Astrocyte of the spinal cord (primary cell): ENCODE data around the gene C16orf96.

Experiments
- DNase-seq: peaks from one replicate; pipeline ENCODE4 v3.0.0; 2011; ENCODE audit warnings: low read depth, low spot score
- H3K4me3 ChIP-seq: 2 replicates; pipeline ENCODE4 v1.5.1; 2011; ENCODE audit warnings: low read depth, mild to moderate bottlenecking, low read length, moderate library complexity
- in situ Hi-C: cut with HindIII; loops from 2 replicates; pipeline ENCODE4 v1.10.0; 2017; ENCODE audit warnings: low sequenced_read_pairs
- TF ChIP-seq, protein P1 (sequence below): IDR thresholded peaks from 2 replicates; pipeline ENCODE4 v1.5.1; 2012; ENCODE audit warnings: low read depth, mild to moderate bottlenecking, low read length, inconsistent platforms

The C16orf96 gene

DNA sequence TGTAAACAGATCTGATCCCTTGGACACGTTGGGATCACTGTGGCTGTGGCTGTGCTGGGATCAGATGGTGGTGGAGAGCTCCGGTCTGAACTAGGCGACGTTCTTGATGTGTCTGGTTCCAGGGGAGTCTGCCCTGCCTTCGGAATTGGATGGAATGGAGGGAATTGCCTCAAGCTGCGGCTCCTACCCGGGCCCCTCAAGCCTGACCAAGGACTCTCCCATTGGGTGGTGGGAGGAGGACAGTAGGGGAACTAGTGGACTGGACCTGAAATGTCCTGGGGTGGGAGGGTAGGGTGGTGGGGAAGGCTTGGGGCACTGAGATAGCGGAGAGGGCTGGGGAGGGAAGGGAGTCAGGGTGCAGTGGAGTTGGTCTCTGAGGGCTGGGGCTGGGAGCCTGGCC lies 61.7 kb downstream of the C16orf96 start:
- no peak overlapping the region for H3K4me3 ChIP-seq
- in situ Hi-C loops, result no loop called here
- DNase-seq, result no peak
- TF ChIP-seq, protein P1, sequence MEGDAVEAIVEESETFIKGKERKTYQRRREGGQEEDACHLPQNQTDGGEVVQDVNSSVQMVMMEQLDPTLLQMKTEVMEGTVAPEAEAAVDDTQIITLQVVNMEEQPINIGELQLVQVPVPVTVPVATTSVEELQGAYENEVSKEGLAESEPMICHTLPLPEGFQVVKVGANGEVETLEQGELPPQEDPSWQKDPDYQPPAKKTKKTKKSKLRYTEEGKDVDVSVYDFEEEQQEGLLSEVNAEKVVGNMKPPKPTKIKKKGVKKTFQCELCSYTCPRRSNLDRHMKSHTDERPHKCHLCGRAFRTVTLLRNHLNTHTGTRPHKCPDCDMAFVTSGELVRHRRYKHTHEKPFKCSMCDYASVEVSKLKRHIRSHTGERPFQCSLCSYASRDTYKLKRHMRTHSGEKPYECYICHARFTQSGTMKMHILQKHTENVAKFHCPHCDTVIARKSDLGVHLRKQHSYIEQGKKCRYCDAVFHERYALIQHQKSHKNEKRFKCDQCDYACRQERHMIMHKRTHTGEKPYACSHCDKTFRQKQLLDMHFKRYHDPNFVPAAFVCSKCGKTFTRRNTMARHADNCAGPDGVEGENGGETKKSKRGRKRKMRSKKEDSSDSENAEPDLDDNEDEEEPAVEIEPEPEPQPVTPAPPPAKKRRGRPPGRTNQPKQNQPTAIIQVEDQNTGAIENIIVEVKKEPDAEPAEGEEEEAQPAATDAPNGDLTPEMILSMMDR, result no peak

DNA sequence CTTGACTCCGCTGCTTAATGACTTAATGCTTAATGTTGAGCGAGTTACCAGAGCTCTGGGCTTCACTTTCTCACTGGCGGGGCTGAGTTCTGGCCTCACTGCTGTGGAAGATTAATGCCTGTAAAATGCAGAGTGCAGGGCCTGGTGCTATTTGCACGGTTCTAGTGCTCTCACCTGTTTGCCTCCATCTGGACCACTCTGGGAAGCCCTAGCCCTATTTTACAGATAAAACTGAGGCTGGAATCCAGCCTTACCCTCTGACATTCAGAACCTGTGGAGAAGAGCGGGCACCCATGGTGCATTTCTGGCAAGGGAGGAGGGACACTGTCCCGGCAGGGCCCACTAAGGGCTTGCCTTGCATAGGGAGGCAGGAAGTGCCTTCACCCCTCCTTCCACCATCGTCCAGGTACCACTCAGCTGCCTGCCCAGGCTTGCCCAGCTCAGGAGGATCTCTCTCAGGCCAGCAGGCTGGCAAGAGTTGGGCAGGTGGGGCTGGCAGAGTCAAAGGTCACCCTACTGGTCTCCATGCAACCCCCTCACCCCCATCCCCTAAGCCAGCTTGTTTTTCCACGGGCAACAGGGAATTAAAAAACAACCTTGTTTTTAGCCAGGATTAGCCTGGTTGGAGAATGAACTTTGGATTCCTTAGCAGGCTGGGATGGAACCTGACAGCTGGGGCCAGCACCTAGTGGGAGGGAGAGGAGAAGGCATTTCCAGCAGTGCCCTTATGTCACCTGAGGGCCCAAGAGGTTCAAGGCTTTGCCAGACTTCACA lies 62.7 kb downstream of the C16orf96 start:
- TF ChIP-seq, protein P1, result no peak

DNA sequence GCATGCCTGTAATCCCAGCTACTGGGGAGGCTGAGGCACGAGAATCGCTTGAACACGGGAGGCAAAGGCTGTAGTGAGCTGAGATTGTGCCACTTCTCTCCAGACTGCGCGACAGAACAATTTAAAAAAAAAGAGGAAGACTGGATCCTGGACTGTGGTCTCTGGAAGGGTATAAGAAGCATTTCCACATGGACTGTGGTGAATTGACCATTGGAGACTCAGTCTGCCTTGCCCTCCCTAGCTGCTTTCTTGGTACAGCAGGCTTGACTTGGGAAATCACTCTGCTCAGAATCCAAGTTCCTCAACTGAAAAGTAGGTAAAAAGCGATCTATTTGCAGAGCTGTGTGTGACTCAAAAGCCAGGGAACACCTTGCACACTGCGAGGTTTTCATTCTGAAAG lies 67.5 kb downstream of the C16orf96 start:
- H3K4me3 ChIP-seq, result no peak overlapping the region
- TF ChIP-seq, protein P1, result no peak
- in situ Hi-C loops, result no loop called here
- DNase-seq, result no peak

More for the DNA sequence above, 62.7 kb downstream of the C16orf96 start:
- in situ Hi-C loops, result no loop called here
- no peak for DNase-seq
- no peak overlapping the region for H3K4me3 ChIP-seq

DNA sequence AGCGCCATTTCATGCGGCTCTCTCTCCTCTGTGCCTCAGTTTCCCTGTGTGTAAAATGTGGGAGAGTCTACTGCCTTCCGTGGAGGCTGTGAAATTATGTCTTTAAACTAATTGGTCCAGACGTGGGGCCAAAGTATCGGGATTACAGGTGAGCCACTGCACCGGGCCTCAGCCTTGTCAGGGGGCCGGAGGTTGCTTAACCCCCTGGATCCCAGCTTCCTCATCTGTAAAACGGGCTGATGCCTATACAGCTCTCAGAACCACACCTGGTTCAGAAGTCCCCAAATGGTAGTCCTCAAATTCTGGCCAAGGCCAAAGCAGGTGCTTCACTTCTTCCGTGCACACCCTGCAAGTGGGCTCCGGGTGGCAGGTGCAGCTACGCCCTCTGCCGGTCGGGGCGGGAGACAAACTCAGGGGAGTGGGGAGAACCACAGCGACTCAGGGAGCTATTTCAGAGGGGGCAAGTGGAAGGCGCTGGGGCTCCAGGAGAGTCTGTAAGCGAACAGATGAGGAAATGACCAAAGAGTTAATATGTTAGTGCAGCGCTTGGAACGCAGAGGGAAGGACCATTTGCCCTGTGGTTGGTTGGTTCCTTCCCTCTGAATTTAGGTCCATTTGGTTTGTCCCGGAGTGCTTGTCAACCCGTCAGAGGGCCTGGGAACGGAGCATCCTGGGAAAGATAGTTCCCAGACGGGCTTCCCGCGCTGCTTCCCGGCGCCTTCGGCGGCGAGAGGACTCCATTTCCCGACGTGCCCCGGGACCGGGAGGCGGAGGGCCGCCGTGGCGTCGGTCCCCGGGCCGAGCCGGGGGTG lies 68.1 kb downstream of the C16orf96 start, which contains the start of gene MGRN1:
Gene MGRN1, plus strand, starts transcription at position 812 of the 812 bp plus-strand sequence. CDS start 135 bp downstream, outside the sequence.
- peak; percentile 99 for DNase-seq
- peak within 1 kb of the TSS; percentile 81 for H3K4me3 ChIP-seq
- in situ Hi-C loops, result no loop called here
- TF ChIP-seq, protein P1, result peak; percentile 93

DNA sequence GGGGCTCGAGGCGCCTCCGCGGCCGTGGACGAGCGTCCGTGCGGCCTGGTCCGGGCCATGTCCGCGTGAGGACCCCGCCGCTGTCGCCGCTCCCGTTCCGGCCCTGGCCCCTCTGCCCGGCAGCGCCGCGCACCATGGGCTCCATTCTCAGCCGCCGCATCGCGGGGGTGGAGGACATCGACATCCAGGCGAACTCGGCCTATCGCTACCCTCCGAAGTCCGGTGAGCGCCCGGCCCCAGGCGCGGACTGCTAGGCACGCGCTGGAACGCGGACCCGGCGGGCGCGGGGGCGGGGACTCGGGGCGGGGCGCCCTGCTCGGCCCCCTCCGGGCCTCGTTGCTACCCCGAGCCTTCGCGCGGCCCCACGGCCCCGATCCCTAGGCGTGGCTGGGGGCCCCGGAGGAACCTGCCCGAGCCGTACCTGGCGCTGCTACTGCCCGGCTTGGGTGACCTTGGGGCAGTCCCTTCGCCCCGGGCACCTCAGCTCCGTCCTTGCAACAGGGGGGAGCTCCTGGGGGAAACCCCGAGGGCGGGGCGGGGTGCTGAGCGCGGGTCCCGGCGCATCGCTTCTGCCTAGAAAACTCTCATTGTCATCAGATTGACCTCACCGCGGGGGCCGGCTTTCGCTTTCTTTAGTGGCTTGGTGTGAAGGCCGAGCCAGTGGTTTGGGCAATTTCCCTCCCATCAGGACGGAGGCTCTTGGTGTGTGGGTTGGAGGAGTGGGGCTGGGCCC lies 68.9 kb downstream of the C16orf96 start:
- TF ChIP-seq, protein P1, result no peak
- peak; percentile 74 for DNase-seq
- in situ Hi-C loops, result no loop called here
- peak overlapping the region; percentile 81 for H3K4me3 ChIP-seq

DNA sequence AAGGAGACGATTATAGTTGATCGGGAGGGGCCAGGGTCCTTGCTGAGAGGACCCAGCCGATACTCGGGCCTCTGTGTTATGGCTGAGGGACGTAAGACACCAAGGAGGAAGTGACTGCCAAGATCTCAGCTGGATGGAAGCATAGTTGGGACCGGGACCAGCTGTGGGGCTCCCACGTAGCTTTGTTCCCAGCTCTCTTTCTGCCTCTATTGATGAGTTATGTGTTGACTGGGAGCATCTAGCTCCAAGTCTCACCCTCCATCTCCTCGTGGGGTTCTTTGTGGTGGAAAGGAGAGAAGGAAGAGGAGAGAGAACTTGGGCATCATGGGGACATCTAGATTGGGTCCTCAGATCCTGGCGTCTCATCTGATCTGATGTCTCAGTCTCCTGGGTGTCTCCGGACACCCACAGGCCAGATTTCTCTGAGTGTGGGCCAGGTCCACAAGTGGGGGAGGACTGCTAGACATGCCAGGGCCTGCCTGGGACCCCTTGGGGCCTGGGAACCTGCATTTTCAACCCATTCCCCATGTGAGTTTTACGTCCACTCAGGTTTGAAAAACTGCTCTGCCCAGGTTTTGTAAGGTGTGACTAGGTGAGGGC lies 69.5 kb downstream of the C16orf96 start:
- DNase-seq, result no peak
- H3K4me3 ChIP-seq, result peak overlapping the region; percentile 81
- in situ Hi-C loops, result no loop called here
- TF ChIP-seq, protein P1, result no peak
